Stimulated activated CD4-positive, alpha-beta T cell treated with anti-CD3 and anti-CD28 coated beads, Interleukin-1b, Interleukin-23, amount 100 ng/mL, for 48 hours (primary cell): ENCODE results near the gene LSAMP.
"Not testable (repeated sequence)": the region's sequence is repeated elsewhere in the genome, so short reads cannot be mapped to it uniquely, and the experiment has no call there.

Experiments used
- DNase-seq: peaks from one replicate; pipeline ENCODE4 v3.0.0-alpha.2; 2020

The LSAMP gene

GRCh38 chr3:115783938-115784738 is 661.1 kb downstream of the LSAMP start:
- DNase-seq: peak; percentile 88

DNA sequence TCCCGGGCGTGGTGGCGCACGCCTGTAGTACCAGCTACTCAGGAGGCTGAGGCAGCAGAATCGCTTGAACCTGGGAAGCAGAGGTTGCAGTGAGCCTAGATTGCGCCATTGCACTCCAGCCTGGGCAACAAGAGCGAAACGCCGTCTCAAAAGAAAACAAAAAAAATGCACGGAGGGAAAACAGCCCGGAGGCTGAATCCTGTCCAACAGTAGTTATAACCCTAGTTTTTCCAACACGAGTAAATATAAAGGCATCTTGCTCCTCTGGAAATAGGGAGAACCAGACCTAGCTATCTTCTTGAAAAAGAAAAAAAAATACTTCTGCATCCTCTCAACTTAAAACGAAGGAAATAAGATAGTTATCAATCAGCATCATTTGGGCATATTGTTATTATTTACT is 661.9 kb downstream of the LSAMP start:
- DNase-seq: not testable (repeated sequence)

DNA sequence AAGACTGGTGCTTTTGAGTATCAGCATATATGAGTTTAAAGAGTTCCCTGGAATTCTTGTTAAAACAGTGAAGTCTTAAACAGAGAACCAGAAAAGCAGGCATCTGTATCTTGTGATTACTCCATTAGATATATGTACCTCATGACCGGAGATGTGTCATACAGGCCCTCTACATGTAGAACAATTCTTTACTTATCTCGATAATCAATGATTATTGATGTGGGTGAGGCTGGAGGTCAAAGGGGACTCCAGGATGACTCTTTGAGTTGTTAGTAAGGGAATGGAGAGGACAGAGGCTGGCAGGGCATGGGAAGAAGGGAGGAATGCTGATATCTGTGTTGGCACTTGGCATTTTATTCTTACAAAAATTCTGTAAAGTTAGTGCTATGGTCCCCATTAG is 666.3 kb downstream of the LSAMP start:
- no peak for DNase-seq

DNA sequence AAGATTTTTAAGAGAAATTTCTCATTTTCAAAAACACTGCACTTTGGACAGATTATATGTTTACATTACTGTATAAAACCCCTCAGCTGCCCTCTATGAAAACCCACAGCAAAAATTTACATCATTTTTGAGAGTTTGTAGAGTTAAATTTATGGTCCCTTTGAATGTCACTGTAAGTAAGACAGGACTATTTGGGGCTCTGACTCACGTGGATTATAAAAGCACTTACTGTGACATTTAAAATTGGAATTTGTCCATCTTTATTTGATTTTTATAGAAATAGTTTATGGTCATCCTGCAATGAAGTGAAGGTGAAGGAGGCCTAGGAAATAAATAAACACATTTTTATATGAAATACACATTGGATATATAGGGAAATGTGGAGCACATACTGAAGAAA is 672.3 kb downstream of the LSAMP start:
- DNase-seq: no peak

- DNase-seq: no peak
Observed at GRCh38 chr3:115768661-115769060, 676.6 kb downstream of the LSAMP start.

DNA sequence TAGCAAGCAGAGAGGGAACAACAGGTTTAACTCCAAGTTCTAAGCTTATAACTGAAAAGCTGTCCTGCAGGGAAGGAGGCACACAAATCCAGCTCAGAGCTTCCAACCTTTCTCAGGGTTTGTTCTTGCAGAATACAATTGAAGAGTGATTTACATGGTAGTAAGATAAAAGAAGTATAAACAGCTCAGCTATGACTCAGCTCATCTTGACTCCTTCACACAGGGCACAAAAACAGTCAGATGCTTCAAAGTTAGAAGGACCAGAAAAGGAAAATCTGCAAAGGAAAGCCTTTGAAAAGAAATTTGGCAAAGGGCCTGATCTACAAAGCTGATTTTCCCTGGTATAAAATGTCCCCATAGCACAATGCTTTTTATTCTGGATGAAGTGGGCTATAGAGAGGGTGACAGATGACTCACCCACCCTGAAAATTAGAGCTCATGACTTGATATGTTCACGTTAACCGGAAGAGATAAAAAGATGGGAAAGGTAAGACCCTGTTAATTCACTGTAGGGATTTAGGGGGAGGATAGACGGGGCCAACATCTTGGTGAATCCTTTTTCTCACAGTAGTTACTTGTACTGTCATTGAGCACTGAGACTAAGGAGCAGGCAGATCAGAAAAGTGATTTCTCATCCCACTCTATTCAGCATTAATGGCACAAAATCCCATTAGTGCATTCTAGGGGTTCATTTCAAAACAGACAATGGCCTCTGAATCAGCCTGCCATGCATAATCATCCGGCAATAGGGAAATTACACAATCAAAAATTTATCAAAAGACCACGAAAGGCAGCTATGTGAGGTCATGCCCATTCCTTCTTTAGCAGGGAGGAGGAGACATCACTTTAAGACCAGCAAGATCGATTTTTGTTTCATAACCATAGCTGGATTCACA is 678.5 kb downstream of the LSAMP start:
- no peak for DNase-seq

- DNase-seq: no peak
Observed at GRCh38 chr3:115761927-115762305, 683.4 kb downstream of the LSAMP start.

DNA sequence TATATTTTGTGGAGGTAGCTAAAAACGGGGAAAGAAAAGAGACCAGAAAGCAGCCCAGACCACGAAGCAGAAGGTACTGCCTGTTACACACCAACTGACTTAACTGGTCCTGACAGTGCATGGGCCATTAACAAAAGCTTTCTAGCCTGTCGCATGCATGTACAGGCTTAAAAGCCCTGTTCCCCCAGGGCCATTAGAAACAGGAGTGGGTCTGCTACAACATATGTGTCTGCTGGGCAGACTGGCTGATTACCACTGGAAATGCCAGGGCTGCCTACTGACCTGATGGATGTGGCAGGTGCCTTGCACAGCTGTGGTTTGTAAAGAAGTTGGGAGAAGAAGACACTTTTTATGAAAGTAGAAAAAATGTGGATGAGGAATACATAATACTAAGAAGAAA is 684.6 kb downstream of the LSAMP start:
- no peak for DNase-seq

- no peak for DNase-seq
Observed at GRCh38 chr3:115758076-115758763, 687.1 kb downstream of the LSAMP start.

DNA sequence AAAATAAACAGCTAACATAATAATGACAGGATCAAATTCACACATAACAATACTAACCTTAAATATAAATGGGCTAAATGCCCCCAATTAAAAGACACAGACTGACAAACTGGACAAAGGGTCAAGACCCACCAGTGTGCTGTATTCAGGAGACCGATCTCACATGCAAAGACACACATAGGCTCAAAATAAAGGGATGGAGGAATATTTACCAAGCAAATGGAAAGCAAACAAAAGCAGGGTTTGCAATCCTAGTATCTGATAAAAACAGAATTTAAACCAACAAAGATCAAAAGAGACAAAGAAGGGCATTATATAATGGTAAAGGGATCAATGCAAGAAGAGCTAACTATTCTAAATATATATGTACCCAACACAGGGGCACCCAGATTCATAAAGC is 692.3 kb downstream of the LSAMP start:
- not testable (repeated sequence) for DNase-seq
